NOMO-1 treated with dmso at 0.1 percent for 144 hours (cell line): Measurements from ENCODE around the gene SEC24D.

Experiments used
- DNase-seq: peaks from one replicate; lab custom pipeline; 2025; ENCODE audit not compliant: unreplicated experiment; lab: John Stamatoyannopoulos, UW

Gene SEC24D

GRCh38 chr4:118776157-118776954 is 59.6 kb downstream of the SEC24D start:
- no peak for DNase-seq

- no peak for DNase-seq
Measured at GRCh38 chr4:118775405-118775804, 60.5 kb downstream of the SEC24D start.

- DNase-seq, result no peak
Measured at GRCh38 chr4:118774989-118775388, 60.9 kb downstream of the SEC24D start.

- no peak for DNase-seq
Measured at GRCh38 chr4:118774321-118774720, 61.6 kb downstream of the SEC24D start.

GRCh38 chr4:118773429-118773792 is 62.5 kb downstream of the SEC24D start:
- DNase-seq, result no peak

- no peak for DNase-seq
Measured at GRCh38 chr4:118772767-118773428, 63.0 kb downstream of the SEC24D start.

GRCh38 chr4:118772081-118772766 is 63.7 kb downstream of the SEC24D start:
- no peak for DNase-seq

GRCh38 chr4:118770741-118771187 is 65.2 kb downstream of the SEC24D start:
- DNase-seq, result no peak

GRCh38 chr4:118769161-118769560 is 66.8 kb downstream of the SEC24D start:
- no peak for DNase-seq

- no peak for DNase-seq
Measured at GRCh38 chr4:118767109-118767508, 68.8 kb downstream of the SEC24D start.

GRCh38 chr4:118765399-118765798 is 70.5 kb downstream of the SEC24D start:
- no peak for DNase-seq

GRCh38 chr4:118762730-118763477 is 73.0 kb downstream of the SEC24D start:
- DNase-seq, result no peak

- DNase-seq, result no peak
Measured at GRCh38 chr4:118762155-118762554, 73.8 kb downstream of the SEC24D start.

- no peak for DNase-seq
Measured at GRCh38 chr4:118761397-118762016, 74.4 kb downstream of the SEC24D start.

- no peak for DNase-seq
Measured at GRCh38 chr4:118760493-118760892, 75.4 kb downstream of the SEC24D start.

- DNase-seq, result no peak
Measured at GRCh38 chr4:118760092-118760491, 75.8 kb downstream of the SEC24D start.

GRCh38 chr4:118759481-118759880 is 76.4 kb downstream of the SEC24D start:
- no peak for DNase-seq

GRCh38 chr4:118758293-118758692 is 77.6 kb downstream of the SEC24D start:
- DNase-seq, result no peak

- DNase-seq, result no peak
Measured at GRCh38 chr4:118757761-118758251, 78.1 kb downstream of the SEC24D start.

- DNase-seq, result no peak
Measured at GRCh38 chr4:118756958-118757357, 79.0 kb downstream of the SEC24D start.

- DNase-seq, result no peak
Measured at GRCh38 chr4:118756429-118756828, 79.5 kb downstream of the SEC24D start.
